HG03108 (cell line): Measurements from ENCODE around the gene SCAF4.
"Not testable (repeated sequence)": the region's sequence is repeated elsewhere in the genome, so short reads cannot be mapped to it uniquely, and the experiment has no call there.

Source experiments
- ATAC-seq: cut with Tn5 transposase; IDR thresholded peaks from one replicate; pipeline ENCODE4 v1.9.1; 2021; ENCODE audit warnings: moderate library complexity; ENCODE audit not compliant: unreplicated experiment

SCAF4 gene

GRCh38 chr21:31673321-31673912 is 58.5 kb downstream of the SCAF4 start:
- no peak for ATAC-seq

- ATAC-seq = no peak
Measured at GRCh38 chr21:31671931-31672330, 60.0 kb downstream of the SCAF4 start.

GRCh38 chr21:31671146-31671716 is 60.7 kb downstream of the SCAF4 start:
- ATAC-seq = no peak

GRCh38 chr21:31670070-31670469 is 61.8 kb downstream of the SCAF4 start:
- no peak for ATAC-seq

GRCh38 chr21:31668651-31669491 is 63.0 kb downstream of the SCAF4 start:
- no peak for ATAC-seq

- no peak for ATAC-seq
Measured at GRCh38 chr21:31667639-31668038, 64.3 kb downstream of the SCAF4 start.

- no peak for ATAC-seq
Measured at GRCh38 chr21:31667132-31667531, 64.8 kb downstream of the SCAF4 start.

- no peak for ATAC-seq
Measured at GRCh38 chr21:31666445-31667010, 65.4 kb downstream of the SCAF4 start.

GRCh38 chr21:31665869-31666268 is 66.0 kb downstream of the SCAF4 start:
- not testable (repeated sequence) for ATAC-seq

- no peak for ATAC-seq
Measured at GRCh38 chr21:31665397-31665796, 66.5 kb downstream of the SCAF4 start.

- ATAC-seq = no peak
Measured at GRCh38 chr21:31663584-31664249, 68.2 kb downstream of the SCAF4 start.

- ATAC-seq = no peak
Measured at GRCh38 chr21:31660591-31660990, 71.3 kb downstream of the SCAF4 start.

GRCh38 chr21:31660259-31660565 is 71.7 kb downstream of the SCAF4 start:
- ATAC-seq = peak; percentile 37

- peak; percentile 92 for ATAC-seq
Measured at GRCh38 chr21:31659536-31660258, 72.2 kb downstream of the SCAF4 start, which contains the start of gene SOD1. Gene SOD1 (plus strand): TSS chr21:31659693. CDS start chr21:31659770, 77 bp downstream.

GRCh38 chr21:31659286-31659535 is 72.7 kb downstream of the SCAF4 start:
- ATAC-seq = no peak

GRCh38 chr21:31658053-31658452 is 73.9 kb downstream of the SCAF4 start:
- no peak for ATAC-seq

- ATAC-seq = no peak
Measured at GRCh38 chr21:31656199-31657095, 75.5 kb downstream of the SCAF4 start.

GRCh38 chr21:31654821-31655580 is 76.9 kb downstream of the SCAF4 start:
- ATAC-seq = not testable (repeated sequence)

- ATAC-seq = no peak
Measured at GRCh38 chr21:31654340-31654739, 77.6 kb downstream of the SCAF4 start.
